ENCODE measurements around the gene PIM3.

DNA sequence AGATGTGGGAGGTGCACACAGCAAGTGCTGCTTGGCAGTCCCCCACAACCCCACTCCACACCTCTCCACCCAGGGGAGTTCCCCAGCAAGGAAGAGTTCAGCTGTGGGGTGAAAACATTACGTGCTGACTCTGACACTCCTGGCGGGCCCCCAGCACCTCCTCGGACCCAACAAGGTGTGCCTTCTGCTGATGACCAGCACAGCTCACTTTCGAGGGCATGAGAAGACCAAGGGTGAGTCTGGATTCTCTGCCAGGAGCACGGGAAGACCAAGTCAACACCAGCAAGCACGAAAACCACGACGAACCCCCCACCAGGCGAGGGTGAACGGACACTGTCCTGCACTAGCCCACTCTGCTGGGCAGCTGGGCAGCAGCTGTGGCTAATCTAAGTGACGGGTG lies 43.7 kb upstream of the PIM3 start:
- TF ChIP-seq CTCF (IDR thresholded peaks at IDR 0.05 in 2 of 3, conservative IDR thresholded peaks at IDR 0.05 in 1 of 3; ENCODE audit: control insufficient read depth in 2 of 3, extremely low read depth in 1 of 3, insufficient read depth in 1 of 3, low read depth in 3 of 3, low read length in 3 of 3) (no peak), LARP7 (IDR thresholded peaks at IDR 0.05) (no peak), E2F8 (IDR thresholded peaks at IDR 0.05; ENCODE audit: low read depth, partially characterized antibody) (no peak), MYC (IDR thresholded peaks at IDR 0.05; ENCODE audit: insufficient read depth, insufficient read length, insufficient replicate concordance, low read length, severe bottlenecking) (no peak), HDAC2 (IDR thresholded peaks at IDR 0.05) (no peak)
- TF ChIP-seq, protein P1, sequence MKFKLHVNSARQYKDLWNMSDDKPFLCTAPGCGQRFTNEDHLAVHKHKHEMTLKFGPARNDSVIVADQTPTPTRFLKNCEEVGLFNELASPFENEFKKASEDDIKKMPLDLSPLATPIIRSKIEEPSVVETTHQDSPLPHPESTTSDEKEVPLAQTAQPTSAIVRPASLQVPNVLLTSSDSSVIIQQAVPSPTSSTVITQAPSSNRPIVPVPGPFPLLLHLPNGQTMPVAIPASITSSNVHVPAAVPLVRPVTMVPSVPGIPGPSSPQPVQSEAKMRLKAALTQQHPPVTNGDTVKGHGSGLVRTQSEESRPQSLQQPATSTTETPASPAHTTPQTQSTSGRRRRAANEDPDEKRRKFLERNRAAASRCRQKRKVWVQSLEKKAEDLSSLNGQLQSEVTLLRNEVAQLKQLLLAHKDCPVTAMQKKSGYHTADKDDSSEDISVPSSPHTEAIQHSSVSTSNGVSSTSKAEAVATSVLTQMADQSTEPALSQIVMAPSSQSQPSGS (IDR thresholded peaks at IDR 0.05; ENCODE audit: low read length), result no peak
- TF ChIP-seq, protein P2, sequence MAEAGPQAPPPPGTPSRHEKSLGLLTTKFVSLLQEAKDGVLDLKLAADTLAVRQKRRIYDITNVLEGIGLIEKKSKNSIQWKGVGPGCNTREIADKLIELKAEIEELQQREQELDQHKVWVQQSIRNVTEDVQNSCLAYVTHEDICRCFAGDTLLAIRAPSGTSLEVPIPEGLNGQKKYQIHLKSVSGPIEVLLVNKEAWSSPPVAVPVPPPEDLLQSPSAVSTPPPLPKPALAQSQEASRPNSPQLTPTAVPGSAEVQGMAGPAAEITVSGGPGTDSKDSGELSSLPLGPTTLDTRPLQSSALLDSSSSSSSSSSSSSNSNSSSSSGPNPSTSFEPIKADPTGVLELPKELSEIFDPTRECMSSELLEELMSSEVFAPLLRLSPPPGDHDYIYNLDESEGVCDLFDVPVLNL (IDR thresholded peaks at IDR 0.05; ENCODE audit: low read depth, low read length), result no peak
